Suppressor macrophage treated with lipopolysaccharide for 4 hours (primary cell): Measurements from ENCODE around the gene KLF15.

Experiments used
- DNase-seq: peaks from one replicate; pipeline ENCODE4 v3.0.0-alpha.2; 2020

Gene KLF15

GRCh38 chr3:126360046-126360713 lies 3.0 kb upstream of the KLF15 start:
- no peak for DNase-seq

- DNase-seq = no peak
Observed at GRCh38 chr3:126358816-126359181, 1.6 kb upstream of the KLF15 start.

DNA sequence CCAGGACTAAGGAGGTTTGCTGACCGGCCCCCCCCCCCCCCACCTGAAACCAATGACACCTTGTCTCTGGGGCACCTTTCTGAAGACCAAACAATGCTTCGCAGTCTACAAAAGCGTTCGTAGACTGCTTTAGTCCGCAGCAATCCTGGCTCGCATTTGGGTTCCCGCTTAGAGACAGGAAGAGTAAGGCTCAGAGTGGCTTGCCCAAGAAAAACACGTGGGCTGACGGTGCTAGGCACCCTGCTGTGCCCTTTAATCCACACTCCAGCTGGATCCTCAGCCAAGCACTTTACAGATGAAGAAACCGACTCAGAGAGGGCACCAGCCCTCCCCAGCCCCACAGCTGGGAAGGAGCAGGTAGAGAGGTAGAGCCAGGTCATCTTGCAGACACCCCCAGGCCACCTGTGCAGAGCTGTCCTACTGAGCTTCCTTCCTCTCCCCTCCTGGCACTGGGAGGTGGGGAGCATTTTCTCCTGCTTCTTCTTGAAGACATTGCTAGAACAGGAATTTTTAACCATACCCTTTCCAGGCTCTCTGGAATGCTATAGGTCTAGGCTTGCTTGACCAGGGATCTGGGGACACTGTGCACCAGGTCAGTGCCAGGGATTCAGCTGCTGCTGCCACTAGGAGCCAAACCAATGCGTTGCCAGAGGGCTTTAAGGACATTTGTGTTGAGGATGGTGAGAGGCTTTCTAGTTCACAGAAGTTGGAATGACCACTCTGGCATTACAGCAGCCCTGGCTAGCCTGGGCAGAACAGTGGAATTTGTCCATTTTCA lies 1.0 kb upstream of the KLF15 start:
- peak; percentile 22 for DNase-seq

- no peak for DNase-seq
Observed at GRCh38 chr3:126356373-126357264, 589 bp downstream of the KLF15 start.

DNA sequence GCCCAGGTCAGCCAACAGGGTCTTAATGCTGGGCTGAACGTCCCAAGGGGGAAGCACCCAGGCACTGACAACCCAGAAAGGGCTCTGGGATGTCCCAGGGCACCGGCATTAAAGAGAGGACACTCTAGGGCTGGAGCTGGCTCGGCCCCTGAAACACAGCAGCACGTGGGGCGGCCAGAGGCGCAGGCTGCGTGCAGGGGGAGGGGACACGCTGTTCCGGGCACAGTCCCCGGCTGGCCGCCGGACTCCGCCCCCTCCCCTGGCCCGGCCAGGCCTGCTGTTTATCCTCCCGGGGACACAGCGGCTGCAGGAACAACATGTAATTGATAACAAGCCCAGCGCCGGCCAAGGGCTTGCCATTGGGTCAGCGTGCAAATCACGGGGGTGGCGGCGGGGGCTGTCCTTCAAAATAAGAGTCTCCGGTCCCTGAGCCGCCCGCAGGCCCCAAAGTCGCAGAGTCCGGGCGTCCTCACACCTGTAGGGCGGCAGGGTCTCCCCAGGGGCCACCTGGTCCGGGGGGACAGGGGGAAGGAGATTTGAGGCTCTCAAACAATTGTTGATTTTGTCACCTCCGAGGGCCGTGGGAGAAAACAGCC lies 1.3 kb downstream of the KLF15 start:
- DNase-seq = no peak

DNA sequence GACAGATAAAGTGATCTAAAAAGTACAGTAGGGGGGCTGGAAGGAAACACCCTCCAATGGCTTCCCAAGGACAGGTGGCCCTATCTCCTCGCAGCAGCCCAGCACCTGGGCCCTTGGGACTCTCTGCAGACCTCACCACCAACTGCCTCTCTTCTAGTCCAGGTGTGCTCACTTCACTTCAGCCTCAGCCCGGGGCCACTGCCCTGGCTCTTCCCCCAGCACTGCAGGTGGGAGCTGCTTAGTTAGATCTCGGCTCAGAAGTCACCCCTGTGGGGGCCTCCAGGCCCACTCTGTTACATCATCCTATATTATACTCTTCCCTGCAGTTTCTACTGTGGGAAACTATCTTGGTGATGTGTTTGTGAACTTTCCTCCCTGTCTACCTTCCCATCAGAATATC lies 2.0 kb downstream of the KLF15 start:
- no peak for DNase-seq

GRCh38 chr3:126354776-126355175 lies 2.4 kb downstream of the KLF15 start:
- DNase-seq = no peak

DNA sequence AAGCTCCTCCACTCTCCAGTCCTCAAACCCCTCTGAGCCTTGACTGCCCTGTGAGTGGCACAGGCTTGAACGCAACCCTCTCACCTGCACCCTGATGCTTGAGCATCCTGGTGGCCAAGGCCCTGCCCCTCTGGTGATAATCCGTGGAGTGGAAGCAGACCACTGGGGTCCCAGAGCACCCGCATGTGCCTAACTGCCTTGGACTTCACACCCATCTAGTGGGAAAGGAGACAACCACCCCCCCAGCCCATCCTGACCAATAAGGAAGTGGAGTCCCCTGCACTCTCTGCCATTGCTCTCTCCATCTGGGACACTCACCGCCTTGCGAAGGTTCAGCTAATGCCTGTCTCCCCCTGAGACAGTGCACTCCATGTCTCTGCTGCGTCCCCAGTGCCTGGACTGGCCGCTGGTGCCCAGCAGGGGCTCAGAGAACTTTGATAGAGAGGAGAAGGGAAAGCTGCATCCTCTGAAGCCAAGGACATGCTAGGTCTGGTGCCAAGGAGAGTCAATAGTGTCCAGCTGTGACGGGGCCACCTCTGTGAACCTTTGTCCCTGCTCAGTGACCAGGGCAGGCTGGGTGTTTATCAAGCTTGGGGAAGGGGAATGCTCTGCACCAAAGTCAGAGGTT lies 3.4 kb downstream of the KLF15 start:
- DNase-seq = no peak

GRCh38 chr3:126352476-126353454 lies 4.4 kb downstream of the KLF15 start:
- no peak for DNase-seq

- DNase-seq = no peak
Observed at GRCh38 chr3:126351771-126352475, 5.3 kb downstream of the KLF15 start.

DNA sequence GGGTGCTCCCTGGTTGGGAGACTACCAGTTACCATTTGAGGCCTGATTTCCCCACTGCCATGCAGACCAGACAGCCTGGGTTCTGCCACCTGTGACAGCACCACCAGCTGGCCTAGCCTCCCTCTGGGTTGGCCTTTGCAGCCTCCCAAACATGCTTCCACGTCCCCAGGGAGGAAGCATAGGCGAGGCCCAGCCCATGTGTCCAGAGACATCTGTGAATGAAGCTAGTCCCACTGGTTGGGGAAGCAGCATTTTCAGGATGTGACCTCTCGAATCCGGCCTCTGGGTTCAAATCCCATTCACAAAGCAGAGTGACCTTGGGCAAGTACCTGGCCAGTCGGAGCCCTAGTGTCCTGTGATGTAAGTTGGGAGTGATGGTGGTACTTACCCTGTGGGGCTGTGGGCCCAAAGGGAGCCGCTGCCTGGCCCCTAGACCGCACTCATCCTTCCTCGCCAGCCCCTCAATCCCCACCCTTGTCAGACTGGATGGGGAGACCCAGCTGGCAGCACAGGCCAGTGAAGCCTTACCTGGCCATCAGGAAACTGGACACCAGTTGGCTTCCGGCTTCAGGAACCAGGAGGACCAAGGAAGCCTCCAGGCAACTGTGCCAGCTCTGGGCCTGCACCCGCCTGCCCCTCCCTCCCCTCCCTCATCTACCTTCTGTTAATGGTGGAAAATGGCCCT lies 6.0 kb downstream of the KLF15 start:
- no peak for DNase-seq

DNA sequence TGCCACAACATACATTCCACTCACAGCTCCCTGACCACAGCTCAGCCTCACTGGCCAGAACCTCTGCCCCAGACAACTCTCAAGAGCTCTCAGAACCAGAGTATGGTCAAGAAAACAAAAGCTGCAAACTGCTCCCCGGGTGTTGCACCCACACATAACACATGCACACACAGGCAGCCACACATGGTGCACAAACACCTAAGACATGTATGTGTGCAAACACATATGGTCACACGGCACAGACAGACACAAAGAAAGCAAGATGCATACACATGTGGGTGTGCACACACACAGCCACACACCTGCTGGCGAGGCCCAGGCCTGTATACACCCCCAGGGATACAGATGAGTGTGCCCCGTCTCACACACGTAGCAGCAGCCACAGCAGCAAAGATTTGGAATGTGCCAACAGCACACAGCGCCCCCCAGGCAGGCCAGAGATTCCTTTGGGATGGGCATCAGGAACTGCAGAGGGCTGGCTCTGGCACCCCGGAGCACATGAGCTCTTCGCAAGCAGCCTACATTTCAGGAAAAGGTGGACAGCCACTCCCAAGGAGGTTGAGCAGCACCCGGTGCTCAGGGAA lies 6.6 kb downstream of the KLF15 start:
- no peak for DNase-seq

DNA sequence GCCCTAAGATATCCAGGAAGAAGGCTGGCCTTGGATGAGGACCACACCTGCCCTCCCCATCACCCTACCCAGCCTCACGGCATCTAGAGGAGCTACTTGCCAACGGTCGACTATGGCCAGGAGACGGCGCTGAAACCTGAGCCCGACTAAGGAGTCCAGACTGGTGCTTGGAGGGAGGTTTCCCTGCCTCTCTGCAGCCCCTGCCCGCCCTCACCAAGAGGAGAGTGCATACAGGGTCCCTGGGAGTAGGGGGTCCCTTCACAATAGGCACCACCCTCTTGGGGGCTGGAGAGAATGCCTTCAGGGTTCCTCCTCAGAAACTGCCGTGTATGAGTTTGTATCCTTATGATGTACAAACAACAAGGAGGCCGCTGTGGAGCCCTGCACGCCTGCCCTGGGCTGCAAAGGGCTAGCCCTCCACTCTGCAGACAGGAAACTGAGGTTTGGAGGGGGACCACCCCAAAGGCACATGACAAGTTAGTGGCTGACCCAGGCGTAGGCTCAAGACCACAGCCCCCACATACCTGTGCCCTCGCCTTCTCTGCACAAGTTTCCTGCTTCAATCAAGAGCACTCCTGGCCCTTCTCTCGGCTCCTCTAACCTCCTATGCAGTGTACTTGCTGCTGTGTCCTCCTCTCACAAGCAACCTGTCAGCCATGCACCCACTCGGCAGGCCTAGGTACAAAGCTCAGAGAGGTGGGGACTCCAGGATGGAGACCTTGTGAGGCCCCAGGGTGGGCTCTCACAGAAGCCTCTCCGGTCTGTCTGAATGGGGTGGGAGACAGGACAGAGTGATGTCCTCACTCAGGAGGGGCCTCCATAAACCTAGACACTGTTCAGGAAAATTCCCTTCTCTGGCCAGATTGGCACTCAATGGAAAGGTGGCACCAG lies 7.4 kb downstream of the KLF15 start:
- no peak for DNase-seq

- DNase-seq = no peak
Observed at GRCh38 chr3:126349071-126349470, 8.1 kb downstream of the KLF15 start.

GRCh38 chr3:126348308-126348920 lies 8.8 kb downstream of the KLF15 start:
- no peak for DNase-seq

GRCh38 chr3:126347543-126348161 lies 9.6 kb downstream of the KLF15 start:
- no peak for DNase-seq

DNA sequence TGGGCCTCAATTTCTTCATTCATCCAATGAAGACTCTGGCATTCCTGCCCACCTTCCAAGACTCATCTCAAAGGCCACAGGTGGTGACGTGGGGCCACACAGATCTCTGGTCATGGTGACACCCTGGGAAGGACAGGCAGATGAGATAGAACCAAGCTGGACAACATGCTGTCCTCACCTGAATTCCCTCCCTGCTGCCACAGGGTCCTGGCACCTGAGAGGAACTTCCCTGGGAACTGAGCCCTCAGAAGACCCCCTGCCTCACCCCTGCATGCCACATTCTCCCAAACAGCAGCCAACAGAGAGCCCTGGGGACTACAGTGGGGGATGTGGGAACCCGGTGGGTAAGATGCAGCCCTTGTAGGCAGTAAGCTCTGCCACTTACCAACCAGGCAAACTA lies 10.7 kb downstream of the KLF15 start:
- no peak for DNase-seq
